MM.1S (cell line): ENCODE results near the gene RBMS3.

ENCODE experiments used
- DNase-seq: peaks from one replicate; pipeline ENCODE4 v3.0.0-alpha.2; 2015
- H2AFZ ChIP-seq: fragments of 300-600 bp; sonication (generic); 2 replicates; pipeline ENCODE4 v1.6.0; 2016; ENCODE audit warnings: antibody characterized with exemption, low read length
- H3F3A ChIP-seq: fragments of 300-600 bp; sonication (generic); 2 replicates; pipeline ENCODE4 v1.6.1; 2016; ENCODE audit warnings: mild to moderate bottlenecking, antibody characterized with exemption, low read length, moderate library complexity, mixed read lengths; ENCODE audit not compliant: insufficient read depth
- H3K27ac ChIP-seq: fragments of 300-600 bp; sonication (generic); 2 replicates; pipeline ENCODE4 v1.5.1; 2016; ENCODE audit warnings: mild to moderate bottlenecking, low read length
- H3K27me3 ChIP-seq: fragments of 300-600 bp; sonication (generic); replicated peaks from 2 replicates; pipeline ENCODE4 v1.6.0; 2016; ENCODE audit warnings: low read length; ENCODE audit not compliant: insufficient read depth
- H3K36me3 ChIP-seq: fragments of 300-600 bp; sonication (generic); replicated peaks from 2 replicates; pipeline ENCODE4 v1.6.1; 2016; ENCODE audit warnings: mild to moderate bottlenecking, low read length, mixed read lengths; ENCODE audit not compliant: insufficient read depth
- H3K4me1 ChIP-seq: fragments of 300-600 bp; sonication (generic); 2 replicates; pipeline ENCODE4 v1.6.1; 2016; ENCODE audit warnings: low read length, mixed read lengths
- H3K4me2 ChIP-seq: fragments of 300-600 bp; sonication (generic); 2 replicates; pipeline ENCODE4 v1.6.0; 2016; ENCODE audit warnings: low read depth, low read length
- H3K4me3 ChIP-seq: fragments of 300-600 bp; sonication (generic); 2 replicates; pipeline ENCODE4 v1.5.1; 2016; ENCODE audit warnings: low read length, mixed read lengths
- H3K79me2 ChIP-seq: fragments of 300-600 bp; sonication (generic); 2 replicates; pipeline ENCODE4 v1.6.1; 2016; ENCODE audit warnings: mixed run types, low read length, mixed read lengths
- H3K9ac ChIP-seq: fragments of 300-600 bp; sonication (generic); 2 replicates; pipeline ENCODE4 v1.6.1; 2016; ENCODE audit warnings: low read length, mixed read lengths
- H3K9me2 ChIP-seq: fragments of 300-600 bp; sonication (generic); replicated peaks from 2 replicates; pipeline ENCODE4 v1.6.1; 2016; ENCODE audit warnings: mild to moderate bottlenecking, low read length, mixed read lengths; ENCODE audit not compliant: insufficient read depth
- H3K9me3 ChIP-seq: fragments of 300-600 bp; sonication (generic); replicated peaks from 2 replicates; pipeline ENCODE4 v1.6.1; 2016; ENCODE audit warnings: mild to moderate bottlenecking, low read length, mixed read lengths; ENCODE audit not compliant: insufficient read depth
- H4K20me1 ChIP-seq: fragments of 300-600 bp; sonication (generic); 2 replicates; pipeline ENCODE4 v1.6.1; 2016; ENCODE audit warnings: mild to moderate bottlenecking, low read length, moderate library complexity, mixed read lengths; ENCODE audit not compliant: insufficient read depth
- CTCF ChIP-seq: fragments of 300-600 bp; sonication (generic); IDR thresholded peaks from 2 replicates; pipeline ENCODE4 v1.5.1; 2016; ENCODE audit warnings: antibody characterized with exemption, low read length, mixed read lengths
- EZH2 ChIP-seq: fragments of 300-600 bp; sonication (generic); optimal IDR thresholded peaks from 2 replicates; pipeline ENCODE3; 2017; ENCODE audit warnings: low read depth, mild to moderate bottlenecking, antibody characterized with exemption, low read length, mixed read lengths
- EZH2phosphoT487 ChIP-seq: fragments of 300-600 bp; sonication (generic); IDR thresholded peaks from 2 replicates; pipeline ENCODE4 v1.6.1; 2018; ENCODE audit warnings: antibody characterized with exemption, low read length

RBMS3 gene

GRCh38 chr3:29823233-29823632 is 542.4 kb downstream of the RBMS3 start:
- H3K27me3 ChIP-seq: no peaks in the 10 kb centered on the region
- no peak overlapping the region for H3K4me3 ChIP-seq
- 0 out of 2 replicates have a peak, but pooled peaks cover 3% of the 10 kb centered on the region for H3K9me2 ChIP-seq
- no peak overlapping the region for H3K9ac ChIP-seq
- no peaks in the 10 kb centered on the region for H3K36me3 ChIP-seq
- no peak overlapping the region for H3K4me2 ChIP-seq
- H2AFZ ChIP-seq: no peak overlapping the region
- H3F3A ChIP-seq: no peaks in the 10 kb centered on the region
- no peaks in the 10 kb centered on the region for H4K20me1 ChIP-seq
- no peaks in the 10 kb centered on the region for H3K9me3 ChIP-seq
- H3K4me1 ChIP-seq: peaks cover 5% of the 10 kb centered on the region; the same call in 1 of the 2 replicates
- no peak overlapping the region for H3K27ac ChIP-seq
- DNase-seq: no peak
- no peaks in the 10 kb centered on the region for H3K79me2 ChIP-seq
- TF ChIP-seq EZH2phosphoT487 (no peak), EZH2 (no peak), CTCF (no peak)

DNA sequence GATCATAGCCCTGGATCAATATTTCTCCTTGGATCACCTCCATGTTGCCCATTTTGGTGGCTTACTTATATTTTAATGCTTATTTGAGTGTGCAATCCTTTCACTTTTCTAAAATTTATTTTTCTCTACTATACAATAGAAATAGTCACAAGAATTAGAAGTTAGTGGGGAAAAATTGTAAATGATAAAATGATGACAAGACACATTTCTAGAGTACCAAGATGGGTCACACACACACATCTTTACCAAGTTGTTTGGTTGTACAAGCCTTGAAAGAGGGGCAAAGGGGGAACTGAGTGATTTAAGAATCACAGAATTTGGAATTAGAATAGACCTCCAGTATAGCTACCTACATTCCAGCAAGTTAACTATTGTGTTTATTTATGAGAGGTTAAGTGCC is 545.8 kb downstream of the RBMS3 start:
- Histone ChIP-seq H4K20me1 (no peaks in the 10 kb centered on the region), H3K9ac (no peak overlapping the region), H3K27ac (no peak overlapping the region), H3K9me3 (no peaks in the 10 kb centered on the region), H3K4me3 (no peak overlapping the region), H3K27me3 (no peaks in the 10 kb centered on the region), H3F3A (no peaks in the 10 kb centered on the region), H3K36me3 (no peaks in the 10 kb centered on the region), H3K9me2 (0 out of 2 replicates have a peak, but pooled peaks cover 3% of the 10 kb centered on the region), H2AFZ (no peak overlapping the region), H3K79me2 (no peaks in the 10 kb centered on the region), H3K4me2 (no peak overlapping the region), H3K4me1 (peaks cover 5% of the 10 kb centered on the region; the same call in 1 of the 2 replicates)
- TF ChIP-seq CTCF (no peak), EZH2phosphoT487 (no peak), EZH2 (no peak)
- DNase-seq: no peak

DNA sequence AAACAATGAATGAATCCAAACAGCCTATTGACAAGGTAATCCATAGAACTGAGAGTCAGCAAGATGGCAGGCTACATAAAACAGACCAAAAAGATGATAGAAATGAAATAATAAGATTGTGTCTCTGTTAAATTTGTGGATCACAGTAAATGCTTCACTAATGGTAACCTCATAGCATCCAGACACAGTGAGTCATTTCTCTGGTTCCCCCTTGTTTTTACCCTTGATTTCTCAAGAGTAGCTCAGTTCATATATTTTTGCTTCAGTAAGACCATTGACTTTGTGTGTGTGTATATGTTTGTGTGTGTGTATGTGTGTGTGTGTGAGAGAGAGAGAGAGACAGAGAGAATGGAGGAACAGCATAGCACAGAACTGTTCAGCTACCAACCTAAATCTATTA is 546.9 kb downstream of the RBMS3 start:
- H3K27ac ChIP-seq: no peak overlapping the region
- TF ChIP-seq EZH2phosphoT487 (no peak), EZH2 (no peak), CTCF (no peak)
- no peaks in the 10 kb centered on the region for H3K4me1 ChIP-seq
- H3K27me3 ChIP-seq: no peaks in the 10 kb centered on the region
- no peaks in the 10 kb centered on the region for H3K9me3 ChIP-seq
- H2AFZ ChIP-seq: no peak overlapping the region
- DNase-seq: no peak
- no peak overlapping the region for H3K9ac ChIP-seq
- H3F3A ChIP-seq: no peaks in the 10 kb centered on the region
- H3K36me3 ChIP-seq: no peaks in the 10 kb centered on the region
- 0 out of 2 replicates have a peak, but pooled peaks cover 3% of the 10 kb centered on the region for H3K9me2 ChIP-seq
- H3K4me3 ChIP-seq: no peak overlapping the region
- H4K20me1 ChIP-seq: no peaks in the 10 kb centered on the region
- no peak overlapping the region for H3K4me2 ChIP-seq
- H3K79me2 ChIP-seq: no peaks in the 10 kb centered on the region
